Heart left ventricle (tissue), 13 donors: Measurements from ENCODE around the gene NFATC2.

ENCODE experiments used
- CTCF ChIP-seq, 12 donors: fragments of 200-600 bp; sonication (generic) in 4 of 12; IDR thresholded peaks; one replicate each; pipeline versions ENCODE4 v1.5.0 to v1.8.0; 2018 to 2022; ENCODE audit warnings: antibody characterized with exemption in 12 of 12, mild to moderate bottlenecking in 5 of 12
- POLR2A ChIP-seq, 2 donors: fragments of 450-650 bp; IDR thresholded peaks; one replicate each; pipeline ENCODE4 v1.6.1; 2017; ENCODE audit warnings: antibody characterized with exemption in 2 of 2, mild to moderate bottlenecking in 2 of 2, moderate library complexity in 2 of 2
- donor health status: ischemic (EF 13 %, LVEDD 7.1; RV severe dilation, severe dysfunction).
- donor health status: DM: no; HTN: yes; CAD: no.
- donor health status: DM: no; HTN: no; CAD: no.
- donor health status: ischemic (EF 25% LVEDD 6.9; RV normal size, moderate dysfunction).
- donor health status: ischemic (EF 25% LVEDD 5.7; RV mildly dilated, moderate dysfunction).
- donor health status: ischemic (EF 35%, LVEDD 5.7; RV mildly dilated, moderate dysfunction).
- donor health status: nonischemic (EF 11% LVEDD 7.7; RV severe dilation, severe dysfunction).
- donor health status: DM: yes; HTN: yes; CAD: no.
- donor health status: PGD.
- donor health status: ischemic (EF 29% LVEDD 5.4; RV normal size, mild dysfunction).
- donor health status: nonischemic (EF 23%, LVEDD 6.1; RV moderate dilation, normal function).

- no peak for TF ChIP-seq POLR2A (IDR thresholded peaks at IDR 0.05)
- TF ChIP-seq CTCF (IDR thresholded peaks at IDR 0.05) = no peak
Observed at GRCh38 chr20:51398083-51398482, 144.4 kb downstream of the NFATC2 start.
